HEK293T (cell line): ENCODE data around the gene PITPNM1.

ENCODE experiments used
- BHLHE40 ChIP-seq: fragments of 450-650 bp; IDR thresholded peaks from 2 replicates; pipeline ENCODE4 v1.6.1; 2016; ENCODE audit warnings: mild to moderate bottlenecking, moderate library complexity, borderline replicate concordance
- FOXA1 ChIP-seq: fragments of 450-650 bp; IDR thresholded peaks from 2 replicates; pipeline ENCODE4 v1.6.1; 2016; ENCODE audit warnings: mild to moderate bottlenecking
- FOXK2 ChIP-seq: fragments of 450-650 bp; IDR thresholded peaks from 2 replicates; pipeline ENCODE4 v1.6.1; 2016; ENCODE audit warnings: mild to moderate bottlenecking
- SP1 ChIP-seq: fragments of 450-650 bp; IDR thresholded peaks from 2 replicates; pipeline ENCODE4 v1.6.1; 2017
- SUZ12 ChIP-seq: fragments of 450-650 bp; IDR thresholded peaks from 2 replicates; pipeline ENCODE4 v1.6.1; 2016; ENCODE audit warnings: mild to moderate bottlenecking
- TF ChIP-seq, protein P1 (sequence below): fragments of 450-650 bp; IDR thresholded peaks from 2 replicates; pipeline ENCODE4 v1.6.1; 2016

- TF ChIP-seq SP1 (no peak), FOXA1 (no peak), BHLHE40 (no peak), FOXK2 (no peak), SUZ12 (no peak)
- TF ChIP-seq, protein P1, sequence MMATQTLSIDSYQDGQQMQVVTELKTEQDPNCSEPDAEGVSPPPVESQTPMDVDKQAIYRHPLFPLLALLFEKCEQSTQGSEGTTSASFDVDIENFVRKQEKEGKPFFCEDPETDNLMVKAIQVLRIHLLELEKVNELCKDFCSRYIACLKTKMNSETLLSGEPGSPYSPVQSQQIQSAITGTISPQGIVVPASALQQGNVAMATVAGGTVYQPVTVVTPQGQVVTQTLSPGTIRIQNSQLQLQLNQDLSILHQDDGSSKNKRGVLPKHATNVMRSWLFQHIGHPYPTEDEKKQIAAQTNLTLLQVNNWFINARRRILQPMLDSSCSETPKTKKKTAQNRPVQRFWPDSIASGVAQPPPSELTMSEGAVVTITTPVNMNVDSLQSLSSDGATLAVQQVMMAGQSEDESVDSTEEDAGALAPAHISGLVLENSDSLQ, result 0 out of 2 replicates have a peak, but pooled peaks have one; percentile 21
These were observed 36.2 kb downstream of the PITPNM1 start, which contains the start of gene TMEM134 for GRCh38 chr11:67468759-67469507.
